Measurements from ENCODE around the gene TBKBP1.
"Not testable (repeated sequence)": the region's sequence is repeated elsewhere in the genome, so short reads cannot be mapped to it uniquely, and the experiment has no call there.

The TBKBP1 gene

GRCh38 chr17:47733674-47734410 lies 39.9 kb downstream of the TBKBP1 start:
- TF ChIP-seq, protein P1, sequence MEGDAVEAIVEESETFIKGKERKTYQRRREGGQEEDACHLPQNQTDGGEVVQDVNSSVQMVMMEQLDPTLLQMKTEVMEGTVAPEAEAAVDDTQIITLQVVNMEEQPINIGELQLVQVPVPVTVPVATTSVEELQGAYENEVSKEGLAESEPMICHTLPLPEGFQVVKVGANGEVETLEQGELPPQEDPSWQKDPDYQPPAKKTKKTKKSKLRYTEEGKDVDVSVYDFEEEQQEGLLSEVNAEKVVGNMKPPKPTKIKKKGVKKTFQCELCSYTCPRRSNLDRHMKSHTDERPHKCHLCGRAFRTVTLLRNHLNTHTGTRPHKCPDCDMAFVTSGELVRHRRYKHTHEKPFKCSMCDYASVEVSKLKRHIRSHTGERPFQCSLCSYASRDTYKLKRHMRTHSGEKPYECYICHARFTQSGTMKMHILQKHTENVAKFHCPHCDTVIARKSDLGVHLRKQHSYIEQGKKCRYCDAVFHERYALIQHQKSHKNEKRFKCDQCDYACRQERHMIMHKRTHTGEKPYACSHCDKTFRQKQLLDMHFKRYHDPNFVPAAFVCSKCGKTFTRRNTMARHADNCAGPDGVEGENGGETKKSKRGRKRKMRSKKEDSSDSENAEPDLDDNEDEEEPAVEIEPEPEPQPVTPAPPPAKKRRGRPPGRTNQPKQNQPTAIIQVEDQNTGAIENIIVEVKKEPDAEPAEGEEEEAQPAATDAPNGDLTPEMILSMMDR (IDR thresholded peaks at IDR 0.05; ENCODE audit: borderline replicate concordance, insufficient read depth, low read depth, low read length): no peak
- H3K4me3 ChIP-seq (ENCODE audit: low read depth, low read length): peak overlapping the region; percentile 36

DNA sequence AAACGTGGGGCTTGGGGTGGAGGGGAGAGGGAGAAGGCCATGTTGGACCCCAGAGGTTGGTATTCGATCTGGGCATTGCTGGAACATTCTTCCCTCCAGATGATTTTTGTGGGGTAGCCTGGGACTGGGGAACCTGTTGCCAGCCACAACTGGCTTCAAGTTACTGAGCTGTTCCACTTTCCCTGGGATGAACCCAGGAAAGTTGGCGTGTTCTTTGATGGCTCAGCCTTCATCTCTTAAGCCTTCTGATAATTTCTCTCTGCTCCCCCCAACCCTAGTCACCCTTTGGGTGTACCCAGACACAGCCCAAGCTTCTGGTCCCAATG lies 41.1 kb downstream of the TBKBP1 start:
- no peak overlapping the region for H3K4me3 ChIP-seq (ENCODE audit: low read depth, low read length)
- TF ChIP-seq, protein P1 (IDR thresholded peaks at IDR 0.05; ENCODE audit: borderline replicate concordance, insufficient read depth, low read depth, low read length): no peak

DNA sequence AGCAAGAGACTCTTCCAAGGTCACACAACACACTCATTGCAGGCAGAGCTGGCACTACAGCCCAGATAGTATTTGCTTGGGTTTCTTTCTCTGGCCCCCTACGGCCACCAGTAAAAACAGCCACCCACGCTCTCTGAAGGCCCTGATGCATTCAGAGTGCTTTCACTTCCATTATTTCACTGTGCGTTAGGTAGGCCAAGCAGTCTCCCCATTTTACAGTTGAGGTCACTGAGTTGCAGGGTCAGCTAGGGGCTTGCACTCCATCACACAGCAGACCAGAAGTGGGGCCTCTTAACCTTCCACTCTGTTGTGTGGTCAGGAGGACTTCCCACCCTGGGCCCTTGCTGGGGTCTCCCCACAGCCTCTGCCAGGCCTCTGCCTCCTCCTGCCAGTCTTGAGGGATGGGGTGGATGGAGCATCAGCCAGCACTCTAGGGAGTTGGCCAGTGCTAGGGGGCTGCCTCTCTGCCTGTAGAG lies 41.6 kb downstream of the TBKBP1 start:
- no peak overlapping the region for H3K4me3 ChIP-seq (ENCODE audit: low read depth, low read length)
- TF ChIP-seq, protein P1 (IDR thresholded peaks at IDR 0.05; ENCODE audit: borderline replicate concordance, insufficient read depth, low read depth, low read length): no peak

GRCh38 chr17:47736501-47737495 lies 42.8 kb downstream of the TBKBP1 start:
- no peak overlapping the region for H3K4me3 ChIP-seq (ENCODE audit: low read depth, low read length)
- TF ChIP-seq, protein P1 (IDR thresholded peaks at IDR 0.05; ENCODE audit: borderline replicate concordance, insufficient read depth, low read depth, low read length): no peak

- H3K4me3 ChIP-seq (ENCODE audit: low read depth, low read length): no peak overlapping the region
- TF ChIP-seq, protein P1 (IDR thresholded peaks at IDR 0.05; ENCODE audit: borderline replicate concordance, insufficient read depth, low read depth, low read length): no peak
Observed at GRCh38 chr17:47738178-47738577, 44.2 kb downstream of the TBKBP1 start.

DNA sequence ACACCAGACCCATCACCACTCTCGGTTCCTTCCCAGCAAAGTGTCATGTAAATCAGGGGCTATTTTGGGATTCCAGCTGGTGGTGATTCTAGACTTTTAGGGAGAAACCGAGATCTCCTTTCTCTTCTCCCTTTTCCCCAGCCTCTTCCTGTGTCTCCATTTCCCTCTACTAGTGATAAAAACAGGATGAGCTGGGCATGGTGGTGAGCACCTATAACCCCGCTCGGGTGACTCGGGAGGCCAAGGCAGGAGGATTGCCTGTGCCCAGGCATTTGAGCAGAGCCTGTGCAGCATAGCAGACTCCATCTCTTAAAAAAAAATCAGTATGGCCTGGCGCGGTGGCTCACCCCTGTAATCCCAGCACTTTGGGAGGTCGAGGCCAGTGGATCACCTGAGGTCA lies 45.2 kb downstream of the TBKBP1 start:
- TF ChIP-seq, protein P1 (IDR thresholded peaks at IDR 0.05; ENCODE audit: borderline replicate concordance, insufficient read depth, low read depth, low read length): no peak
- H3K4me3 ChIP-seq (ENCODE audit: low read depth, low read length): no peak overlapping the region

GRCh38 chr17:47739945-47740344 lies 46.0 kb downstream of the TBKBP1 start:
- not testable (repeated sequence) for H3K4me3 ChIP-seq (ENCODE audit: low read depth, low read length)
